ENCODE results near the gene ZBED4. TPM values are rescaled to one million over a fixed set of nuclear protein-coding genes. Genes with fewer than 3 reads are reported as not detected.

The ZBED4 gene
- total and polyA plus RNA-seq, 2 donors (not counting 1 experiment from before 2014, with no cell fraction given), result 3.5 to 6.3 TPM

GRCh38 chr22:49884075-49884474 lies 30.4 kb downstream of the ZBED4 start:
- Histone ChIP-seq H3K27ac (ENCODE audit: insufficient read depth, low read length) (no peak overlapping the region), H3K79me2 (ENCODE audit: control insufficient read depth, insufficient read depth, low read length) (peaks cover 35% of the 10 kb centered on the region), H3K36me3 (ENCODE audit: control insufficient read depth, insufficient read depth, low read length) (peaks cover 18% of the 10 kb centered on the region), H3K27me3 (ENCODE audit: control insufficient read depth, insufficient read depth, low read length) (no peaks in the 10 kb centered on the region), H3K4me2 (ENCODE audit: extremely low read depth, insufficient read depth, low read length) (no peak overlapping the region), H3K4me3 (replicated peaks in 1 of 4; ENCODE audit: control extremely low read depth in 1 of 4, insufficient read depth in 1 of 4, low read depth in 3 of 4, low read length in 4 of 4) (no peak overlapping the region), H4K20me1 (ENCODE audit: control insufficient read depth, extremely low read depth, insufficient read depth, low read length) (no peaks in the 10 kb centered on the region), H3K9me3 (ENCODE audit: control insufficient read depth, insufficient read depth, low read depth, low read length) (no peaks in the 10 kb centered on the region), H3K9ac (ENCODE audit: insufficient read depth, low read length) (no peak overlapping the region), H2AFZ (ENCODE audit: low read length) (no peak overlapping the region), H3K4me1 (ENCODE audit: control insufficient read depth, extremely low read depth, insufficient read depth, low read length) (peaks cover 2% of the 10 kb centered on the region)
- no peak for TF ChIP-seq CTCF (conservative IDR thresholded peaks at IDR 0.05 in 1 of 2, IDR thresholded peaks at IDR 0.05 in 1 of 2; ENCODE audit: low read depth in 1 of 2, low read length in 2 of 2)
- no peak for TF ChIP-seq EZH2 (IDR thresholded peaks at IDR 0.05; ENCODE audit: low read length, missing control alignments)
- no peak for DNase-seq (ENCODE audit: low read depth in 2 of 2)

GRCh38 chr22:49884503-49885260 lies 31.0 kb downstream of the ZBED4 start:
- Histone ChIP-seq H2AFZ (ENCODE audit: low read length) (no peak overlapping the region), H3K4me1 (ENCODE audit: control insufficient read depth, extremely low read depth, insufficient read depth, low read length) (peaks cover 2% of the 10 kb centered on the region), H3K79me2 (ENCODE audit: control insufficient read depth, insufficient read depth, low read length) (peaks cover 35% of the 10 kb centered on the region), H4K20me1 (ENCODE audit: control insufficient read depth, extremely low read depth, insufficient read depth, low read length) (no peaks in the 10 kb centered on the region), H3K4me2 (ENCODE audit: extremely low read depth, insufficient read depth, low read length) (no peak overlapping the region), H3K9ac (ENCODE audit: insufficient read depth, low read length) (no peak overlapping the region), H3K27me3 (ENCODE audit: control insufficient read depth, insufficient read depth, low read length) (no peaks in the 10 kb centered on the region), H3K27ac (ENCODE audit: insufficient read depth, low read length) (no peak overlapping the region), H3K36me3 (ENCODE audit: control insufficient read depth, insufficient read depth, low read length) (peaks cover 18% of the 10 kb centered on the region), H3K4me3 (replicated peaks in 1 of 4; ENCODE audit: control extremely low read depth in 1 of 4, insufficient read depth in 1 of 4, low read depth in 3 of 4, low read length in 4 of 4) (no peak overlapping the region), H3K9me3 (ENCODE audit: control insufficient read depth, insufficient read depth, low read depth, low read length) (no peaks in the 10 kb centered on the region)
- no peak for DNase-seq (ENCODE audit: low read depth in 2 of 2)
- TF ChIP-seq CTCF (conservative IDR thresholded peaks at IDR 0.05 in 1 of 2, IDR thresholded peaks at IDR 0.05 in 1 of 2; ENCODE audit: low read depth in 1 of 2, low read length in 2 of 2) (no peak), EZH2 (IDR thresholded peaks at IDR 0.05; ENCODE audit: low read length, missing control alignments) (no peak)

- DNase-seq (ENCODE audit: low read depth in 2 of 2), result no peak
- Histone ChIP-seq H3K4me1 (ENCODE audit: control insufficient read depth, extremely low read depth, insufficient read depth, low read length) (peaks cover 2% of the 10 kb centered on the region), H3K79me2 (ENCODE audit: control insufficient read depth, insufficient read depth, low read length) (peaks cover 30% of the 10 kb centered on the region), H3K27me3 (ENCODE audit: control insufficient read depth, insufficient read depth, low read length) (no peaks in the 10 kb centered on the region), H3K9ac (ENCODE audit: insufficient read depth, low read length) (no peak overlapping the region), H3K4me2 (ENCODE audit: extremely low read depth, insufficient read depth, low read length) (no peak overlapping the region), H3K36me3 (ENCODE audit: control insufficient read depth, insufficient read depth, low read length) (peaks cover 18% of the 10 kb centered on the region), H3K9me3 (ENCODE audit: control insufficient read depth, insufficient read depth, low read depth, low read length) (no peaks in the 10 kb centered on the region), H4K20me1 (ENCODE audit: control insufficient read depth, extremely low read depth, insufficient read depth, low read length) (no peaks in the 10 kb centered on the region), H2AFZ (ENCODE audit: low read length) (no peak overlapping the region), H3K4me3 (replicated peaks in 1 of 4; ENCODE audit: control extremely low read depth in 1 of 4, insufficient read depth in 1 of 4, low read depth in 3 of 4, low read length in 4 of 4) (no peak overlapping the region), H3K27ac (ENCODE audit: insufficient read depth, low read length) (no peak overlapping the region)
- TF ChIP-seq CTCF (conservative IDR thresholded peaks at IDR 0.05 in 1 of 2, IDR thresholded peaks at IDR 0.05 in 1 of 2; ENCODE audit: low read depth in 1 of 2, low read length in 2 of 2), result no peak
- no peak for TF ChIP-seq EZH2 (IDR thresholded peaks at IDR 0.05; ENCODE audit: low read length, missing control alignments)
Observed at GRCh38 chr22:49885281-49885680, 31.6 kb downstream of the ZBED4 start.

Data from fibroblast of lung (primary cell).